BJ (cell line): Measurements from ENCODE around the gene WWOX. TPM values are rescaled to one million over a fixed set of nuclear protein-coding genes. Genes with fewer than 3 reads are reported as not detected.

ENCODE experiments used
- CTCF ChIA-PET: fragments of 350-600 bp; formaldehyde crosslinking; extraction: SDS; loops from one replicate; lab custom pipeline; 2021; ENCODE audit warnings: antibody characterized with exemption, inconsistent platforms; lab: Yijun Ruan, JAX
- POLR2A ChIA-PET: fragments of 300-600 bp; sonication (Branson Sonifier 250); formaldehyde crosslinking; extraction: SDS; loops from one replicate; lab custom pipeline; 2021; ENCODE audit warnings: antibody characterized with exemption; lab: Charles Lee
- DNase-seq: peaks from one replicate; pipeline ENCODE4 v3.0.0-alpha.2; 2011; ENCODE audit warnings: low read depth
- H3K27me3 ChIP-seq: 2 replicates; pipeline ENCODE4 v1.6.0; 2011; ENCODE audit warnings: low read length; ENCODE audit not compliant: control insufficient read depth, insufficient read depth
- H3K36me3 ChIP-seq: 2 replicates; pipeline ENCODE4 v1.5.1; 2011; ENCODE audit warnings: low read length; ENCODE audit not compliant: control insufficient read depth, insufficient read depth
- H3K4me3 ChIP-seq: 2 replicates; pipeline ENCODE4 v1.5.1; 2011; ENCODE audit warnings: low read depth, mild to moderate bottlenecking, control low read depth, low read length
- polyA plus RNA-seq: library from polyadenylated mRNA; depleted of rRNA; stranded (reverse); fragments of >200 nt; gene quantifications from 2 replicates; pipeline ENCODE4 v1.2.3, GENCODE V29; 2011
- TF ChIP-seq, protein P1 (sequence below): IDR thresholded peaks from 2 replicates; pipeline ENCODE4 v1.5.1; 2011; ENCODE audit warnings: low read depth, mild to moderate bottlenecking, control low read depth, inconsistent platforms, low read length, moderate library complexity; ENCODE audit not compliant: insufficient read depth

Gene WWOX
- polyA plus RNA-seq, 1 experiment = 3.1 TPM

DNA sequence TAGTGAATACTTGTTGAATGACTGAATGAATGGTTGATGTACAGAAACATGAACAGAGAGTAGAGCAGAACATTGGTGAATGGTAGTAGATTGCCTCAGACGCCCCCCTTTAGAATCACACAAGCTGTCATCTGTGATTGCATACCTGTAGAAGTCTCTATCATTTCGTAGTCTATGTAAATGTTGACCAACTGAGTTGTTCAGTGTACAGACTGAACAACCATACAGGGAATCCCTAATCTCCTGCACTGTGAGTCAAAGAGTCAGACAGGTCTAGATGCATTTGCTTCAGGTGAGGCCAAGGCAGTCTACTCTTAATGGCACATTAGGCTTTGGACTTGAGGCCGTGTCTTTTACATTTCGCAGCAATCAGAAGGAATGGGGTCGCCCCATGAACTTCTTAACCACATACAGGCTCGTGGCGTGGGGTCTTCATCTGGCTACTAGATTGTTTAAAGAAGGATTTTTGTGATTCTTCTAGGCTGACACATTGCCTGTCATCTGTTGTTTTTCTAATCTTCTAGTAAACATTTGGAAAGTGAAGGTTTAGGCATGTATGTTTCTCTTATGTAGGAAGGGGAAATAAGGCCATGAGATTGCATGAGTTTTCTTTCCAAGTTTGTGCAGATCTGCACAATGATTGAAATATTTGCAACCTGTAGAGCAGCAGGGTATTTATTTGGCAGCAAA, 157.4 kb downstream of the WWOX start:
- DNase-seq = no peak
- ChIA-PET CTCF (no interaction called here), POLR2A (no interaction called here)
- no peak overlapping the region for H3K4me3 ChIP-seq
- TF ChIP-seq, protein P1, sequence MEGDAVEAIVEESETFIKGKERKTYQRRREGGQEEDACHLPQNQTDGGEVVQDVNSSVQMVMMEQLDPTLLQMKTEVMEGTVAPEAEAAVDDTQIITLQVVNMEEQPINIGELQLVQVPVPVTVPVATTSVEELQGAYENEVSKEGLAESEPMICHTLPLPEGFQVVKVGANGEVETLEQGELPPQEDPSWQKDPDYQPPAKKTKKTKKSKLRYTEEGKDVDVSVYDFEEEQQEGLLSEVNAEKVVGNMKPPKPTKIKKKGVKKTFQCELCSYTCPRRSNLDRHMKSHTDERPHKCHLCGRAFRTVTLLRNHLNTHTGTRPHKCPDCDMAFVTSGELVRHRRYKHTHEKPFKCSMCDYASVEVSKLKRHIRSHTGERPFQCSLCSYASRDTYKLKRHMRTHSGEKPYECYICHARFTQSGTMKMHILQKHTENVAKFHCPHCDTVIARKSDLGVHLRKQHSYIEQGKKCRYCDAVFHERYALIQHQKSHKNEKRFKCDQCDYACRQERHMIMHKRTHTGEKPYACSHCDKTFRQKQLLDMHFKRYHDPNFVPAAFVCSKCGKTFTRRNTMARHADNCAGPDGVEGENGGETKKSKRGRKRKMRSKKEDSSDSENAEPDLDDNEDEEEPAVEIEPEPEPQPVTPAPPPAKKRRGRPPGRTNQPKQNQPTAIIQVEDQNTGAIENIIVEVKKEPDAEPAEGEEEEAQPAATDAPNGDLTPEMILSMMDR = no peak
- no peaks in the 10 kb centered on the region for H3K36me3 ChIP-seq
- no peaks in the 10 kb centered on the region for H3K27me3 ChIP-seq

DNA sequence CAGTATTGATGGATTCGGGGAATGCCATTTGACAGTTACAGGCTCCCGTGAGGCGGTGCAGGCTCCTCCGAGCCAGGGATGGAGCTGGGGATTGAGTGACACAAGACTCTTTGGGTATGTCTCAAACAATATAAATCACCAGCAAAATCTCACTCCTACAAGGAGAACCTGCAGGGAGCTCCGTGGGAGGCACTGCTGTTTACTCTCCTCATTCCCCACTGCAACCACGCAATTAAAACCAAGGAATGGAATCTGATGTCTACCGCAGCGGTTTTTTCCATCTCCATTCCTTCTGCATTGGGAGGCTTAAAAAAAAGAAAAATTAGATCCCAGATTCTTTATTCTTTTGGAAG, 157.9 kb downstream of the WWOX start:
- no peak for DNase-seq
- POLR2A ChIA-PET = no interaction called here
- TF ChIP-seq, protein P1 = no peak
- Histone ChIP-seq H3K4me3 (no peak overlapping the region), H3K36me3 (no peaks in the 10 kb centered on the region), H3K27me3 (no peaks in the 10 kb centered on the region)
- CTCF ChIA-PET = no interaction called here

DNA sequence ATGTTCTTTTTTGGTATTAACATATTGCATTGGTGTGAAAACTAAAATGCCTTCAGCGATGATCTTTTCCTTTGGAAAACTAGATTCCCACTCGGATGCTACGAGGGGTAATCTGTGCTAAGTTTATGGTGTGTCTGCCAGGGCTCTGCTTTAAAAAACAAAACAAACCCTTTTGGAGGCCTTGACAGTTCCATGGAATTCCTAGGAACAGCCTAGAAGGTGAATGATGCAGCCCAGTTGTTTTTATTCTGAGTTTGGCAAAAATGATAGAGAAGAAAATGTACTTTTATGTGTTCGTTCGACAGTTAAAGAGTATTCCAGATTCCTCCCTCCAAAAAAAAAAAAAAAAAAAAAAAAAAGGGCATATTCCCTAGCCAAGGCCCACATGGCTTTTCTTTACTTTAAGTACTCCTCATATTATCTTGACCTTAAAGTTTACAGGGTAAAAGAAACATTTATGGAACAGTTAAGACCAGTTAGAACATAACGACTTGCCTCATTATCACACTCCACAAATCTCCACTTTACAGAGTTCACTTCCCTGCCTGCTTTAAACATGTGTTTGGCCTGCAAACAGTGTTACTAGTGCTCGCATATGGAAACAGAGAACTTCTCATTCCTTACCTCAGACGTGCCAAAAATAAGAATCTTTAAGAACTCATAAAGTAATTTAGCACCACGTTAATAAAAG, 159.1 kb downstream of the WWOX start:
- no peak for DNase-seq
- H3K36me3 ChIP-seq = no peaks in the 10 kb centered on the region
- TF ChIP-seq, protein P1 = no peak
- no peak overlapping the region for H3K4me3 ChIP-seq
- H3K27me3 ChIP-seq = no peaks in the 10 kb centered on the region
- POLR2A ChIA-PET = no interaction called here
- CTCF ChIA-PET = no interaction called here

DNA sequence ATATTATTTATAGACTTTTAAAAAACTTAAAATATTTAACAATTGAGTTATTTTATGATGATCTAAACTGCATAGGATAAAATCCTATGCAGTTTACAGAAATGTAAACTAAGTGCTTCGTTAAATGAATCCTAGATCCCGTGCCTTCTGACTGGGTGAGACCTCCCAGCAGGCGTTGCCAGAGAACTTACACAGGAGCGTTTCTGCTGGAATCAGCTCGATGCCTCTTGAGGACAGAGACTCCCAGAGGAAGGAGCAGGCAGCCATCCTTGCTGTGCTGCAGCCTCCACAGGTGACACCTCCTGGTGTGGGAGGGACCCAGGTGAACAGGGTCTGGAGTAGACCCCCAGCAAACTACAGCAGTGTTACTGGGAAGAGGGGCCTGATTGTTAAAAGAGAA, 160.4 kb downstream of the WWOX start:
- TF ChIP-seq, protein P1 = no peak
- Histone ChIP-seq H3K4me3 (no peak overlapping the region), H3K36me3 (no peaks in the 10 kb centered on the region), H3K27me3 (no peaks in the 10 kb centered on the region)
- POLR2A ChIA-PET = no interaction called here
- CTCF ChIA-PET = no interaction called here
- DNase-seq = no peak

DNA sequence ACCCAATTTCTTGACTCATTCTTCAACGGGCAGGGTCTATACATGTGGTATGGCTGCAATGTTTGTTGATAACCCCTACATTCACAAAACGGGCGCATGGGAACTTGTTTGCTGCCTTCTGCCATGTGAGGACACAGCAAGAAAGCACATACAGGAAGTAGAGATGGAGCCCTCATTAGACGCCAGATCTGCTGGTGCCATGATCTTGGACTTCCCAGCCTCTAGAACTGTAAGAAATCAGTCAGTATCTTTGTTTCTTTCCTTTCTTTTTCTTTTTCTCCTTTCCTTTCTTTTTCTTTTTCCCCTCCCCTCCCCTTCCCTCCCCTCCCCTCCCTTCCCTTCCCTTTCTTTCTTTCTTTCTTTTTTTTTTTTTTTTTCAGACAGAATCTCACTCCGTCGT, 165.2 kb downstream of the WWOX start:
- DNase-seq = no peak
- CTCF ChIA-PET = no interaction called here
- H3K36me3 ChIP-seq = no peaks in the 10 kb centered on the region
- H3K27me3 ChIP-seq = no peaks in the 10 kb centered on the region
- TF ChIP-seq, protein P1 = no peak
- POLR2A ChIA-PET = no interaction called here
- H3K4me3 ChIP-seq = no peak overlapping the region
